NCI-H2227 treated with DMSO at 0.1 percent for 48 hours (cell line): ENCODE results near the gene EFNA1.

Experiments used
- DNase-seq: peaks from one replicate; lab custom pipeline; 2025; lab: John Stamatoyannopoulos, UW

Gene EFNA1

DNA sequence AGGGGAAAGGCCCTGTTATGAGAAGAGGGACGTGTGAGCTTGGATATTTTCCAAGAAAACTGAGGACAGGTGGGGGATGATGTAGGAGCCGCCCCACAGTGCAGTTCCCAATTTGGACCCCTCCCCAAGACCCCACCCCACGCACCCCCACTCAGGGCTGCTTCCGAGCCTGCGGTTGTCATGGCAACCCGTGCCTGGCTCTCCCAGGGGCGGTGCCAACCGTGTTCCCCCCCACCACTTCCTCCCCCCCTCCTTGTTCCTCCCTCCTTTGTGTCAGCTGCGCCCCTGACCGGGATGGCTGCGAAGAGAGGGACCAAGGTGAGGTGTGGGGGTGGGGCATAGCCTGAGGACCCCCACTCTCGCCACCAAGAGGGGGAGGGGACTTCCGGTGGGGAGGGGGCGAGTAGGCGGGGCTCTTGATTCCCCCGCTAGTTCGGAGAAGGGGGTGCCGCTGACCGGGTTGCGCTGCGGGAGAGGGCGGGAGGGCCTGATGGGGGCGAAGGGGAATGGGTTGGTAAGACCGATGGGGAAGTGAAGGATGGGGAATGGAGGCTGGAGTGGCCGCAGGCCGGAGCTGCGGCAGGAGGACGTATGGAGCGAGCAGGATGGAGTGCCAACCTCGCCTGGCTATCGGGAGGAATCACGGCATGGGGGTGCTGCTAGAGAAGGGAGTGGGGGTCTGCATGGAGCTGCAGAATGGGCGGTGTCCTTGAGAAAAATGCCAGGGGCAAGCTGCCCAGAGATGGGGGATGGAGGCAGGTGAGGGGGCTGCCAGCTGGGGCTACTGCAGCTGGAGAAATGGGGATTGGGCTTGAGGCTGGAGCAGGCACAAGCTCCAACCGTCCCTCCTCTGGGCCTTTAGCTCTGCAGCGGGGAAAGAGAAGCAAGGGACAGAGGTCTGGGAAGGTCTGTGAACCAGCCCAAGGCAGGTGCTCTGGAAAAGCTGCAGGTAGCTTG, 46.9 kb downstream of the EFNA1 start:
- DNase-seq = peak; percentile 67

DNA sequence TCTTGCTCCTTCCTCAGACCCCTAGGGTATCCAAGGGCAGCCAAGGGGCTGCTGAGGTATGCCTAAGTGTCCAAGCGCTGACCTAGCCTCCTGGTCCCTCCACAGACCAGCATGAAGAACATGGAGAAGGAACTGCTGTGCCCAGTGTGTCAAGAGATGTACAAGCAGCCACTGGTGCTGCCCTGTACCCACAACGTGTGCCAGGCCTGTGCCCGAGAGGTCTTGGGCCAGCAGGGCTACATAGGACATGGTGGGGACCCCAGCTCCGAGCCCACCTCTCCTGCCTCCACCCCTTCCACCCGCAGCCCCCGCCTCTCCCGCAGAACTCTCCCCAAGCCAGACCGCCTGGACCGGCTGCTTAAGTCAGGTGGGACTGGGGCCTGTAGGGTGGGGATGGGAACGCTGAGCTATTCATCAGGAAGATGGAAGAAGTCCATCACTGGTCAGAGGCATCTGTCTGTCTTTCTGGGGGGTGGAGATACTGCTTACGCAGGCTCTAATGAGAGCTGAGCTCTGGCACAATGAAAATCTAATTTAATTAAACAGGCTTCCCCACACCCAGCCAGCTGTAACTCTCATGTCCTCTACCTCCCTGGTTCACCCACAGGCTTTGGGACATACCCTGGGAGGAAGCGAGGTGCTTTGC, 47.7 kb downstream of the EFNA1 start:
- DNase-seq = no peak

DNA sequence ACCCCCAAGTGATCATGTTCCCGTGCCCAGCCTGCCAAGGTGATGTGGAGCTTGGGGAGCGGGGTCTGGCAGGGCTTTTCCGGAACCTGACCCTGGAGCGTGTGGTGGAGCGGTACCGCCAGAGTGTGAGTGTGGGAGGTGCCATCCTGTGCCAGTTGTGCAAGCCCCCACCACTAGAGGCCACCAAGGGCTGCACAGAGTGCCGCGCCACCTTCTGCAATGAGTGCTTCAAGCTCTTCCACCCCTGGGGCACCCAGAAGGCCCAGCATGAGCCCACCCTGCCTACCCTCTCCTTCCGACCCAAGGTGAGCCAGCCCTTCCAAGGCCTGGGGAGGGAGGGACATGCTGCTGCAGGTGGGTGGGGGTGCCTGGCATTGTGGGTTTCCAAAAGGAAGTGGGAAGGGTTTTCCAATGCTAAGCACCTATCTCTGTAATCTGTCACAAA, 48.3 kb downstream of the EFNA1 start:
- DNase-seq = no peak

DNA sequence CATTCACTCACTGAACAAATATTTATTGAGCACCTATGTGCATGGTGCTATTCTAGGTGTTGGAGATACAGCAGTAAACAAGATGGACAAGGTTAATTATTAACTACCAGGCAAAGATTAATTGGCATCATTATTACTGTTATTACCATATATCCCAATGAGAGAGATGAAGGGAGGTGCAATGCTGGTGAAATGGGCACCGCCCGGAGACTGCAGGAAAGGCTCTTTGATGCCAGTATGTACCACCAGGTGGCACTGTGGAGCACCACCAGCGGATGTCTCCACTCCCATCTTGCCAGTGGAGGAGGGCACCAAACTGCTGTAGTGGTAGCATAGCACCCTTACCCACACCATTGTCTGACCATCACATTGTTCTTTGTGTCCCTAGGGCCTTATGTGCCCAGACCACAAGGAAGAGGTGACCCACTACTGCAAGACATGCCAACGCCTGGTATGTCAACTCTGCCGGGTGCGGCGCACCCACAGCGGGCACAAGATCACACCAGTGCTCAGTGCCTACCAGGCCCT, 48.9 kb downstream of the EFNA1 start:
- DNase-seq = peak; percentile 57

DNA sequence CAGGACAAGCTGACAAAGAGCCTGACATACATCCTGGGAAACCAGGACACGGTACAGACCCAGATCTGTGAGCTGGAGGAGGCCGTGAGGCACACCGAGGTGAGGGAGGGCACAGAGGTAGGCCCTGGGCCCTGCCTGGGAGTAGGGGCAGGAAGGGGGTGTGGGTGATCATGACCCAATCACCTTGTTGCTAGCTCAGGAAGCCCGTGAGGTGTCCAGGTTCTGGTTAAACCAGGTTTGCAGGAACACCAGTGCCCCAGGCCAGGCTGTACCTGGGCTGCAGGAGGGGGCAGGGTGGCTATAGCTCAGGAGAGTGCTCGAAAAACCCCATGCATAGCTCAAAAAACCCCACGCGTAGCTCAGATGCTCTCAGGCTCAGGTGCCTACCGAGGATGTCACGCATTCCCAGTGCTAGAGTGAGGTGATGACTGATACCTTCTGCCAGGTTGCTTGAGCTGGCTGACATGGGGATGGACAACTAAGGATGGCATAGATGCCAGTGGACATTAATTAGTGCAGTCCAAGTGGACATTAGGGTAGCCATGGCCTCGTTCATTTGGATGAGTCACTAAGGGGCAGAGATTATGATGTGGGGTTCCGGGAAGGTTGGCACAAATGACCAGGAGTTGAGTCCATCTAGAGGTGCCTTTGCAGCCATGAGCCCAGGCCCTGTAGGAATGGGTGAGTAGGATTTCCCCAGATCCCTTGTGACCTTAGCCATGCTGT, 49.7 kb downstream of the EFNA1 start:
- DNase-seq = no peak

DNA sequence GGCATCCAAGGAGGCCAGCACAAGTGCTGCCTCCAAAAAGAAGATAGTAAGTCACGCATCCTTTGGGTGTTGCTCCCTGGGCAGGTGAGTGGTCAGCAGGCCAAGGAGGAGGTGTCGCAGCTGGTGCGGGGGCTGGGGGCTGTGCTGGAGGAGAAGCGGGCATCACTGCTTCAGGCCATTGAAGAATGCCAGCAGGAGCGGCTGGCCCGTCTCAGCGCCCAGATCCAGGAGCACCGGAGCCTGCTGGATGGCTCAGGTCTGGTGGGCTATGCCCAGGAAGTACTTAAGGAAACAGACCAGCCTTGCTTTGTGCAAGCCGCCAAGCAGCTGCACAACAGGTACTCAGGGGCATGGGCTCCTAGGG, 50.2 kb downstream of the EFNA1 start:
- no peak for DNase-seq

DNA sequence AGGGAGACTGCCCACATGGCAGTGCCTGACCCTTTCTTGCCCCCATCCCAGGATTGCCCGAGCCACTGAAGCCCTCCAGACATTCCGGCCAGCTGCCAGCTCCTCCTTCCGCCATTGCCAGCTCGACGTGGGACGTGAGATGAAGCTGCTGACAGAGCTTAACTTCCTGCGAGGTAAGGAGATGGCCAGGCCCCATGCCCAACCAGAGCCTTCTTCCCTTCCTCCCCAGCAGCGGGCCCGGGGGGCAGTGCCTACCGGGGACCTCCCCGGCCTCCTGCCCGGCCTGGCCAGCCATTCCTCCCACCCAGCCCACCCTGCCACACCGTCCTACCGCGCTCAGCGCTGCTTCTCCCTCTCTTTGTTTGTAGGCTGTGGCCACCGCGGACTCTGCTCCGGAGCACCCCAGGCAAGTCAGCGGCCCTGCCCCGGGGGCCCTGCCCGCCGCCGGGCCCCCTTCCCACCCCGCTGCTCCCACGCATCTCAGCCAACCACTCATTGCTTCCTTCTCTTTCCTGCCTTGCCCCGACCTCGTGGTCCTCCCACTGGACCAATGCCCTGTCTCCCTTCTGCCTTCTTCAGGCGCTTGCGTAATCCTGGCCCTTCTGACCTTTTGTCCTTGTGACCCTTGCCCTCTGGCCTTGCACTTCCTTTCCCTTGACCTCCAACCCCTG, 50.9 kb downstream of the EFNA1 start:
- no peak for DNase-seq

DNA sequence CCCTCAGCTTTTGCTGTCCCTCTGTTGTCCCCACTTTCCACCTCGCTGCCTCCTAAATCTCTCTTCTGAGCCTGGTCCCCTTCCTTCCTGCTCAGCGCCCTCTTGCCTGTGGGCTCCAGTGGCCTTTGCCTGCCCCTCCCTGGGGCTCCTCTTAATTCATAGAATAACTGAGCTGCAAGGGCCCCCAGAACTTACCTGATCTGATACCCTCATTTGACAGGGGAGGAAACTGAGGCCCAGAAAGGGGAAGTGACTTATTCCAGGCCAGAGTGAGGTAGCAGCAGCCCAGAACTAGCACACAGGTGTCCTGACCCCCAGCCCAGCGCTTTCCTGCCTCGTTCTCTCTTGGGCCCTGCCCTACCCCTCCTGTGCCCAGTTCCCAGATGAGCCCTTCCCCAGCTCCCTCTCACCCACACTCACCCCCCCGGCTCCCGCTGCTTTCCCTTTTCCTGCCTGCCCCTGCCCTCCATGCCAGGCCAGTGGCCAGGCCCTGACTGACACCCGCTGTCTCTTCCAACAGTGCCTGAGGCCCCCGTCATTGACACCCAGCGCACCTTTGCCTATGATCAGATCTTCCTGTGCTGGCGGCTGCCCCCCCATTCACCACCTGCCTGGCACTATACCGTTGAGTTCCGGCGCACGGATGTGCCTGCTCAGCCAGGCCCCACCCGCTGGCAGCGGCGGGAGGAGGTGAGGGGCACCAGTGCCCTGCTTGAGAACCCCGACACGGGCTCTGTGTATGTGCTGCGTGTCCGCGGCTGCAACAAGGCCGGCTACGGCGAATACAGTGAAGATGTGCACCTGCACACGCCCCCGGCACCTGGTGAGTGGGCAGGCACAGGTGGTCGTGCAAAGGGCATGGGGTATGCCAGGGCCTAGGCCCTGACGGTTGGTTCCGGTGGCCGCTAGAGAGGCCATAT, 51.7 kb downstream of the EFNA1 start:
- DNase-seq = no peak

DNA sequence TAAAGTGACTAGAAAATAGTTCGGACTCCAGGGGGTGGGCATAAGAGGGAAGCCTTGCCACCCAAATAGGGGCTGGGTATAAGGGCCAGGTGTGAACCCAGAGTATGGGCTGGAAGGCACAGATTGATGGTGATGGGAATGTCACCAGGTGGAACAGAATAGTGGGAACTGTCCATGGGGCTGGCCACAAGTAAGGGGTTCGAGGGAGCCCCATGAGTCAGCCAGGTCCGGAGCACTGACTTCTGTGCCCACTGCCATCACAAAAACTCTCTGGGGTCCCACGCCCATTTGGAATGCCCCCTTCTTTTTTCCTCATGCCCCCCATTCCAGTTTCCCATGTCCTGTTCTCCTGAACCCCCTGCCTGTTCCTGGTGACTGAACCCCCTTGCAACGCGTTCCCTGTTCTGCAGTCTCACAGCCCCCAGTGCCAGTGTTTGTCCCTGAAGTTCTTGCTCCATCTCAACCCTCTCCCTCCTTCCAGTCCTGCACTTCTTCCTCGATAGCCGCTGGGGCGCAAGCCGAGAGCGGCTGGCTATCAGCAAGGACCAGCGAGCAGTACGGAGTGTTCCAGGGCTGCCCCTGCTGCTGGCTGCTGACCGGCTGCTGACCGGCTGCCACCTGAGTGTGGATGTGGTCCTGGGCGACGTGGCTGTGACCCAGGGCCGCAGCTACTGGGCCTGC, 53.8 kb downstream of the EFNA1 start:
- DNase-seq = no peak

DNA sequence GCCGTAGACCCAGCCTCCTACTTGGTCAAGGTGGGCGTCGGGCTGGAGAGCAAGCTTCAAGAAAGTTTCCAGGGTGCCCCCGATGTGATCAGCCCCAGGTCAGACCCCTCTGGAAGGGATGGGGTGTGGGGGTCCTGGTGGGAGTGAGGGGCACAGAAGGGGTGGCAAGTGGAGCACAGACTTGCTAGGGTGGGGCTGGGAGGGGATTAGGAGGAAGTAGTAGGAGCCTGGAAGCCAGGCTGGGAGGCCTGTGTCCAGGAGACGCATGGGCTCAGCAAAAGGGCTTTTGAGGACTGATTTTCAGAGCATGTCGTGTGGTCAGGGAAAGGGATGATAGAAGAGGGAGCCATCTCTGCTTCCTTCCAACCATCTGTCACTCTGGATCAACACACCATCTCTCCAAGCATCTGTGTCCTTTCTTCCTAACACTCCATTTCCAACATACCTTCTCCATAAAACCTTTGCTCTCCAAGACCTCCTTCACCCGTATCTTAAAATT, 54.4 kb downstream of the EFNA1 start:
- DNase-seq = no peak

DNA sequence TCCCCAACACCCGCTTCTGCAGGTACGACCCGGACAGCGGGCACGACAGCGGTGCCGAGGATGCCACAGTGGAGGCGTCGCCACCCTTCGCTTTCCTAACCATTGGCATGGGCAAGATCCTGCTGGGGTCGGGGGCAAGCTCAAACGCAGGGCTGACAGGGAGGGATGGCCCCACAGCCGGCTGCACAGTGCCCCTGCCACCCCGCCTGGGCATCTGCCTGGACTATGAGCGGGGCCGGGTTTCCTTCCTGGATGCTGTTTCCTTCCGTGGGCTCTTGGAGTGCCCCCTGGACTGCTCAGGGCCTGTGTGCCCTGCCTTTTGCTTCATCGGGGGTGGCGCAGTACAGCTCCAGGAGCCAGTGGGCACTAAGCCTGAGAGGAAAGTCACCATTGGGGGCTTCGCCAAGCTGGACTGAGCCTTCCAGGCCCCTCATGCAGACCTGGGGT, 56.1 kb downstream of the EFNA1 start:
- DNase-seq = no peak

DNA sequence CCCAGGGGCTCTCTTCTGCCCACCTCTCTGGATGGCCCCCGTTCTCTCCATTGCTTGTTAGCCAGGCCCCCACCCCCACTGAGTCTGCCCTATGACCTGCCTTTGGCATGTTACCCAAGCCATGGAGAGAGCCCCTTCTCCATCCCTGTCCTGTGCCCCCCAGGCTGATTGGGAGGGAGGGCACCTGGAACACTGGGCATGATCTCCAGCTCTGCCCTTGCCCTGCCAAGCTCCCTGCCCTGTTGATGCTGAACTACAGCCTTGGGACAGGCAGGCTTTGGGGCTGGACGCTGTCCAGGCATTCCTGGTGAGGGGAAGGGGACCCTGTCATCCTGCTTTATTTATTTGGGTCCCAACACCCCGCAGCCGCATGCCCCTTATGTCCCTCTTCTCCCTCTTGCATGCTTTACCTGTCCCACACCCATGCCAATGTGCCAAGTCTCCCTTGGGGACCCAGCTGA, 56.7 kb downstream of the EFNA1 start:
- DNase-seq = no peak
